ENCODE data around the gene PRDM11. TPM values are rescaled to one million over a fixed set of nuclear protein-coding genes. Genes with fewer than 3 reads are reported as not detected.
A peak's percentile ranks its signal among the peaks of the same experiment; 100 is the strongest.

PRDM11 gene
- total and polyA plus RNA-seq, 2 of the 8 experiments (the other 6 are each of a cell fraction or from before 2014, with no cell fraction given) = 3.6 to 11.7 TPM

DNA sequence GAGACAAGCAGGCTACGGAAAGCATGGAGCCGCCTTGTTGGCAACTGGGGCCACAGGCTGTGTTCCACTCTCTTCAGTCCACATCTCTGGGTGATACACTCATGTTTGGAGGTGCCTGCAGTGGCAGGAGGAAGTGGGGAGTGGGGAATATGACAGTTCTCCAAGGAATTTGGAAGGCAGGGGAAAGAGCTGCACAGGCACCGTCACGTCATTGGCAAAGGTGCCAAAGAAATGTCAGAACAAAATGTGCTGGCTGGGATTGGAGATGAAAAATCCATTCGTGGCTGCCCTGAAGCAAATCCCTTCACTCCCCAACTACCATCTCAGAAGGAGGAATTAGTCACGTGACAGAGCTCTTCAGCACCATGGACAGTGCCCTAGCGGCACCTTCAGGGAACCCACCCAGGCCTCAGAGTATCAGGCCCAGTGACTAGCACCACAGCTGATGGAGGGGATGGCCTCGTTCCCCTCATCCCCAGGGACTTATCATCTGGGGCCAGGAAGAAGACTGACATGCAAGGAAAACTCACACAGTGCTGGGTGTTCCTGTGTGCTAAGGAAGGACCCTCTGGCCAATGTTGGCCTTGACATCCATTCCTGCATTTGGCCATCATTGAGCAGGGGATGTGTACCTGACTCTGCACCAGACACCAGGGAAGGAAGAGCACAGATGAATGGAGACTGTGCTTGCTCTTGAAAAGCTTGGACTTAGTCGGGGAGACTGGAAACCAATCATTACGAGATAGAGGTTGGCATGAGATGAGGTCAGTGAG is 48.5 kb upstream of the PRDM11 start:
- H3K4me1 ChIP-seq (replicated peaks in 1 of 4; ENCODE audit: control insufficient read depth in 3 of 4, insufficient read depth in 4 of 4, low read length in 3 of 4) = peaks cover under 1 to 4% (median 3%) of the 10 kb centered on the region in 4 experiments; a peak in 4 of 7 replicates
- ChIA-PET POLR2A (ENCODE audit: partially characterized antibody) (interaction anchor here (1.4 kb wide), 1 partner anchor 10 kb away, joined by 3 read pairs; no protein-coding TSS in a partner anchor), CTCF (ENCODE audit: partially characterized antibody) (interaction anchor here (0.8 to 34.2 kb wide), 17 partner anchors 8 to 184 kb away, joined by 3 to 1347 read pairs (median 4); no protein-coding TSS in a partner anchor)
- no peak overlapping the region for H3K9ac ChIP-seq (replicated peaks in 1 of 4; ENCODE audit: extremely low read depth in 1 of 4, low read depth in 3 of 4, low read length in 3 of 4)
- H2BK20ac ChIP-seq (ENCODE audit: low read length) = no peak overlapping the region
- WGBS, 2 experiments (ENCODE audit: extremely low coverage in 1 of 2, insufficient coverage in 1 of 2, insufficient read length in 1 of 2, insufficient replicate concordance in 2 of 2, low coverage in 1 of 2, low lambda C conversion rate in 2 of 2, missing lambda C conversion rate in 1 of 2) = 51% methylated on average over 10 of the region's 10 CpGs; no CpG with 5 or more reads in 1 of the 2 experiments
- no peaks in the 10 kb centered on the region for H3K79me1 ChIP-seq (ENCODE audit: low read depth, low read length)
- H3K23ac ChIP-seq (ENCODE audit: insufficient read length) = no peak overlapping the region
- no peak overlapping the region for H2BK5ac ChIP-seq (ENCODE audit: low read depth, low read length)
- no peak overlapping the region for H3K14ac ChIP-seq (ENCODE audit: insufficient read length)
- no peak overlapping the region for H2AFZ ChIP-seq (ENCODE audit: low read length)
- H3K27me3 ChIP-seq (replicated peaks in 1 of 4; ENCODE audit: control insufficient read depth in 3 of 4, extremely low read depth in 1 of 4, insufficient read depth in 3 of 4, low read length in 3 of 4) = no peaks in the 10 kb centered on the region
- no peak overlapping the region for H4K8ac ChIP-seq (ENCODE audit: extremely low read depth, insufficient read depth, low read length)
- no peaks in the 10 kb centered on the region for H3K79me2 ChIP-seq (ENCODE audit: control insufficient read depth in 1 of 2, insufficient read depth in 2 of 2, low read length in 2 of 2)
- no peak overlapping the region for H3K4me2 ChIP-seq (ENCODE audit: insufficient read depth in 1 of 2, low read depth in 2 of 2, low read length in 2 of 2)
- H3K27ac ChIP-seq (ENCODE audit: low read depth, low read length) = no peak overlapping the region
- H3K36me3 ChIP-seq (ENCODE audit: control insufficient read depth in 2 of 4, insufficient read depth in 4 of 4, low read length in 3 of 4) = no peaks in the 10 kb centered on the region
- no peak overlapping the region for H4K91ac ChIP-seq (replicated peaks; ENCODE audit: insufficient read length, low read length)
- H3K18ac ChIP-seq (ENCODE audit: extremely low read depth, low read length) = no peak overlapping the region
- no peak overlapping the region for H4K5ac ChIP-seq (ENCODE audit: insufficient read length, low read depth, low read length)
- no peaks in the 10 kb centered on the region for H3K9me3 ChIP-seq (ENCODE audit: insufficient read depth in 2 of 2, low read depth in 1 of 2, low read length in 1 of 2)
- H3K4ac ChIP-seq (replicated peaks; ENCODE audit: insufficient read length, low read depth, low read length) = no peak overlapping the region
- no peaks in the 10 kb centered on the region for H3K23me2 ChIP-seq (ENCODE audit: low read depth, low read length)
- no peak overlapping the region for H2BK120ac ChIP-seq (replicated peaks; ENCODE audit: low read depth, low read length)
- H3K56ac ChIP-seq (replicated peaks; ENCODE audit: insufficient read length, low read depth, low read length) = no peak overlapping the region
- H2BK15ac ChIP-seq (ENCODE audit: low read length) = 0 out of 2 replicates have a peak overlapping the region, but pooled peaks have one; percentile 36
- H3K4me3 ChIP-seq (ENCODE audit: extremely low read depth in 1 of 4, insufficient read depth in 2 of 4, low read depth in 3 of 4, low read length in 4 of 4) = no peak overlapping the region
- no peak overlapping the region for H2BK12ac ChIP-seq (ENCODE audit: low read depth, low read length)
- DNase-seq (ENCODE audit: low read depth in 1 of 2, low spot score in 2 of 2) = peak in 1 of 2 experiments; percentile 94
- H2AK5ac ChIP-seq (ENCODE audit: low read depth, low read length) = no peak overlapping the region
- FAIRE-seq = peak; percentile 75
- no peaks in the 10 kb centered on the region for H4K20me1 ChIP-seq (replicated peaks in 1 of 2; ENCODE audit: control insufficient read depth in 1 of 2, insufficient read depth in 2 of 2, low read length in 2 of 2)
- TF ChIP-seq BACH1 (IDR thresholded peaks at IDR 0.05; ENCODE audit: low read length) (no peak), KDM5A (IDR thresholded peaks at IDR 0.05; ENCODE audit: low read length) (no peak), SP4 (IDR thresholded peaks at IDR 0.05; ENCODE audit: low read length) (no peak)
- TF ChIP-seq, protein P1, sequence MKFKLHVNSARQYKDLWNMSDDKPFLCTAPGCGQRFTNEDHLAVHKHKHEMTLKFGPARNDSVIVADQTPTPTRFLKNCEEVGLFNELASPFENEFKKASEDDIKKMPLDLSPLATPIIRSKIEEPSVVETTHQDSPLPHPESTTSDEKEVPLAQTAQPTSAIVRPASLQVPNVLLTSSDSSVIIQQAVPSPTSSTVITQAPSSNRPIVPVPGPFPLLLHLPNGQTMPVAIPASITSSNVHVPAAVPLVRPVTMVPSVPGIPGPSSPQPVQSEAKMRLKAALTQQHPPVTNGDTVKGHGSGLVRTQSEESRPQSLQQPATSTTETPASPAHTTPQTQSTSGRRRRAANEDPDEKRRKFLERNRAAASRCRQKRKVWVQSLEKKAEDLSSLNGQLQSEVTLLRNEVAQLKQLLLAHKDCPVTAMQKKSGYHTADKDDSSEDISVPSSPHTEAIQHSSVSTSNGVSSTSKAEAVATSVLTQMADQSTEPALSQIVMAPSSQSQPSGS (IDR thresholded peaks at IDR 0.05; ENCODE audit: low read length) = no peak
- TF ChIP-seq, protein P2, sequence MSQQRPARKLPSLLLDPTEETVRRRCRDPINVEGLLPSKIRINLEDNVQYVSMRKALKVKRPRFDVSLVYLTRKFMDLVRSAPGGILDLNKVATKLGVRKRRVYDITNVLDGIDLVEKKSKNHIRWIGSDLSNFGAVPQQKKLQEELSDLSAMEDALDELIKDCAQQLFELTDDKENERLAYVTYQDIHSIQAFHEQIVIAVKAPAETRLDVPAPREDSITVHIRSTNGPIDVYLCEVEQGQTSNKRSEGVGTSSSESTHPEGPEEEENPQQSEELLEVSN (IDR thresholded peaks at IDR 0.05) = no peak
- TF ChIP-seq, protein P3, sequence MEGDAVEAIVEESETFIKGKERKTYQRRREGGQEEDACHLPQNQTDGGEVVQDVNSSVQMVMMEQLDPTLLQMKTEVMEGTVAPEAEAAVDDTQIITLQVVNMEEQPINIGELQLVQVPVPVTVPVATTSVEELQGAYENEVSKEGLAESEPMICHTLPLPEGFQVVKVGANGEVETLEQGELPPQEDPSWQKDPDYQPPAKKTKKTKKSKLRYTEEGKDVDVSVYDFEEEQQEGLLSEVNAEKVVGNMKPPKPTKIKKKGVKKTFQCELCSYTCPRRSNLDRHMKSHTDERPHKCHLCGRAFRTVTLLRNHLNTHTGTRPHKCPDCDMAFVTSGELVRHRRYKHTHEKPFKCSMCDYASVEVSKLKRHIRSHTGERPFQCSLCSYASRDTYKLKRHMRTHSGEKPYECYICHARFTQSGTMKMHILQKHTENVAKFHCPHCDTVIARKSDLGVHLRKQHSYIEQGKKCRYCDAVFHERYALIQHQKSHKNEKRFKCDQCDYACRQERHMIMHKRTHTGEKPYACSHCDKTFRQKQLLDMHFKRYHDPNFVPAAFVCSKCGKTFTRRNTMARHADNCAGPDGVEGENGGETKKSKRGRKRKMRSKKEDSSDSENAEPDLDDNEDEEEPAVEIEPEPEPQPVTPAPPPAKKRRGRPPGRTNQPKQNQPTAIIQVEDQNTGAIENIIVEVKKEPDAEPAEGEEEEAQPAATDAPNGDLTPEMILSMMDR (IDR thresholded peaks at IDR 0.05; ENCODE audit: control extremely low read depth in 1 of 3, insufficient read depth in 1 of 3, low read depth in 1 of 3, low read length in 3 of 3) = peak in 2 of 3 experiments; percentile 4 to 10; a peak in 1 of 4 replicates

All from H1 (cell line).